Measurements from ENCODE around the gene TLCD1.

The TLCD1 gene

DNA sequence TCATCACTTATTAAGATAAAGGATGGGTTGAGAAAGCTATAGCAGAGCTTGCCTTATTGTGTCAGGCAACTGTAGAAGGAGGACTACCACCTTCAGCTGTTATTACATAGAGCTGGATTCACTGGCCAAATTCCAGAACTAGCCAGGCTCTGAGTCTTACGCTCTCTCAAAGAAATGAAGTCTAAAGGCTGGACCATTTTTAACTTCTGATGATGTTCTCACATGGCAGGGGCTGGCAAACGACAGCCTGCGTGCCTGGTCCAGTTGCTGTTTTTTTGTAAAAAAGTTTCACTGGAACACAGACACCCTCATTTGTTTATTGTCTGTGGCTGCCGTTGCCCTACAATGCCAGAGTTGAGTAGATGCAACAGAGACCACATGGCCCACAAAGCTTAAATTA is 39.0 kb upstream of the TLCD1 start:
- H3K36me3 ChIP-seq (ENCODE audit: low read length), result no peaks in the 10 kb centered on the region

DNA sequence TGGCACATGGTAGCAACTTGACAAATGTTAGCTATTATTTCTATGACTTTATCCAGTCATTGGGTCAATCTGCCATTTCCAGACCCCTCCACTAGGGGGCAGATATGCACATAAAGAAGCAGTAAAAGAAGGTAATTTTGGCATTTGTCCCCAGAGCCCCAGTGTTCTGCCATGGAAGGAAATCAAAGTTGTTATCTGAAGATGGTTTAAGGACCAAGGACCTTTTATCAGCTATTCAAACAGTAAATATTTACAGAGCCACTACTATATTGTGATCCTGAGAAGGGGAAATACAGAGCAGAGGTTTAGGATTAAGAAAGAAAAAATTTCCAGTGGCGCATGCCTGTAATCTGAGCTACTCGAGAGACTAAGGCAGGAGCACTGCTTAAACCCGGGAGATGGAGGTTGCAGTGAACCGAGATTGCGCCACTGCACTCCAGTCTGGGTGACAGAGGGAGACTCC is 37.8 kb upstream of the TLCD1 start:
- H3K27ac ChIP-seq (ENCODE audit: low read depth, low read length), result no peak overlapping the region
- no peak overlapping the region for H2AFZ ChIP-seq (ENCODE audit: low read depth, low read length, severe bottlenecking)
- no peak overlapping the region for H3K9ac ChIP-seq (ENCODE audit: low read length)
- peaks cover 11% of the 10 kb centered on the region; the same call in 1 of the 2 replicates for H3K79me2 ChIP-seq (ENCODE audit: insufficient read depth, low read length)
- TF ChIP-seq EZH2phosphoT487 (conservative IDR thresholded peaks at IDR 0.05; ENCODE audit: low read length), result no peak
- TF ChIP-seq, protein P1, sequence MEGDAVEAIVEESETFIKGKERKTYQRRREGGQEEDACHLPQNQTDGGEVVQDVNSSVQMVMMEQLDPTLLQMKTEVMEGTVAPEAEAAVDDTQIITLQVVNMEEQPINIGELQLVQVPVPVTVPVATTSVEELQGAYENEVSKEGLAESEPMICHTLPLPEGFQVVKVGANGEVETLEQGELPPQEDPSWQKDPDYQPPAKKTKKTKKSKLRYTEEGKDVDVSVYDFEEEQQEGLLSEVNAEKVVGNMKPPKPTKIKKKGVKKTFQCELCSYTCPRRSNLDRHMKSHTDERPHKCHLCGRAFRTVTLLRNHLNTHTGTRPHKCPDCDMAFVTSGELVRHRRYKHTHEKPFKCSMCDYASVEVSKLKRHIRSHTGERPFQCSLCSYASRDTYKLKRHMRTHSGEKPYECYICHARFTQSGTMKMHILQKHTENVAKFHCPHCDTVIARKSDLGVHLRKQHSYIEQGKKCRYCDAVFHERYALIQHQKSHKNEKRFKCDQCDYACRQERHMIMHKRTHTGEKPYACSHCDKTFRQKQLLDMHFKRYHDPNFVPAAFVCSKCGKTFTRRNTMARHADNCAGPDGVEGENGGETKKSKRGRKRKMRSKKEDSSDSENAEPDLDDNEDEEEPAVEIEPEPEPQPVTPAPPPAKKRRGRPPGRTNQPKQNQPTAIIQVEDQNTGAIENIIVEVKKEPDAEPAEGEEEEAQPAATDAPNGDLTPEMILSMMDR (IDR thresholded peaks at IDR 0.05; ENCODE audit: insufficient read depth, low read length, poor library complexity, severe bottlenecking), result peak; percentile 96
- H3K4me3 ChIP-seq (ENCODE audit: insufficient read depth, low read length, poor library complexity, severe bottlenecking), result no peak overlapping the region
- H3K9me3 ChIP-seq (ENCODE audit: insufficient read depth, low read length), result no peaks in the 10 kb centered on the region
- no peak overlapping the region for H3K4me2 ChIP-seq (ENCODE audit: low read depth, low read length, poor library complexity, severe bottlenecking)
- H3F3A ChIP-seq (ENCODE audit: insufficient read depth), result 0 out of 2 replicates have a peak, but pooled peaks cover 12% of the 10 kb centered on the region
- H4K20me1 ChIP-seq (ENCODE audit: low read depth, low read length), result no peaks in the 10 kb centered on the region
- H3K27me3 ChIP-seq (ENCODE audit: low read length), result no peaks in the 10 kb centered on the region
- H3K9me2 ChIP-seq (replicated peaks; ENCODE audit: insufficient read depth, low read length), result no peaks in the 10 kb centered on the region
- H3K36me3 ChIP-seq (ENCODE audit: low read length), result no peaks in the 10 kb centered on the region

More for the DNA sequence above, 39.0 kb upstream of the TLCD1 start:
- H3K79me2 ChIP-seq (ENCODE audit: insufficient read depth, low read length), result peaks cover 15% of the 10 kb centered on the region; the same call in 1 of the 2 replicates
- H3K27ac ChIP-seq (ENCODE audit: low read depth, low read length), result no peak overlapping the region
- H3K9ac ChIP-seq (ENCODE audit: low read length), result no peak overlapping the region
- no peaks in the 10 kb centered on the region for H3K27me3 ChIP-seq (ENCODE audit: low read length)
- 0 out of 2 replicates have a peak, but pooled peaks cover 12% of the 10 kb centered on the region for H3F3A ChIP-seq (ENCODE audit: insufficient read depth)
- H3K9me3 ChIP-seq (ENCODE audit: insufficient read depth, low read length), result no peaks in the 10 kb centered on the region
- H4K20me1 ChIP-seq (ENCODE audit: low read depth, low read length), result no peaks in the 10 kb centered on the region
- H3K9me2 ChIP-seq (replicated peaks; ENCODE audit: insufficient read depth, low read length), result no peaks in the 10 kb centered on the region
- no peak overlapping the region for H3K4me2 ChIP-seq (ENCODE audit: low read depth, low read length, poor library complexity, severe bottlenecking)
- TF ChIP-seq EZH2phosphoT487 (conservative IDR thresholded peaks at IDR 0.05; ENCODE audit: low read length), result no peak
- TF ChIP-seq, protein P1 (IDR thresholded peaks at IDR 0.05; ENCODE audit: insufficient read depth, low read length, poor library complexity, severe bottlenecking), result no peak
- no peak overlapping the region for H2AFZ ChIP-seq (ENCODE audit: low read depth, low read length, severe bottlenecking)
- no peak overlapping the region for H3K4me3 ChIP-seq (ENCODE audit: insufficient read depth, low read length, poor library complexity, severe bottlenecking)

DNA sequence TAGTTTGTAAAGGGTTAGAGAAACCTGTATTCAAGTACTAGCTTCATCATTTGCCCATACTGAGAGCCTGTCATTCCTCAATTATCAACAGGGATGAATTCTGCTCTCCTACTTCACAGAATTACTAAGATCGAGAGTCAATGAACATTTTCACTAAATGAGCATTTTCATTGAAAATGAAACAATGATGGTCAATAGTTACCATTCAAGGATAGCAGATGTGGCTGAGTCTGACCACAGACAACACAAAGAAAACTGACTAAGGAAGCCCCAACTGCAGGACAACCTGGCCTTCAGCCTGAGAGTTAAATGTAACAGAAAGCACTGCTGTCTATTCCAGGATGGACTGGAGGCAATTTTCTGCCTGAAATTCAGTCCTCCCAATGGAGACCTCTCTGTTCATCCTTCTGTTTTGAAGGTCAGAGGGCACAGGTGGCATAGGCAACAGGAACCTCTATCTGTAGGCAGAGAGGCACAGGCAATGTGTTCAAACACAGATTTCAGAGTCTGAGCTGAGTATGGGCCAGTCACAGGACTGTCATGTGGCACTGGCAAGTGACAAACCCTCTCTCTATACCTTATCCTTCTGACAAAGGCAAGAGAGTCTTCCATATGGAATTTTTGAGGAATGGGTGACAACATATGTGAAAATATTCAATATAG is 37.2 kb upstream of the TLCD1 start:
- Histone ChIP-seq H3K9me2 (replicated peaks; ENCODE audit: insufficient read depth, low read length) (no peaks in the 10 kb centered on the region), H3K9me3 (ENCODE audit: insufficient read depth, low read length) (no peaks in the 10 kb centered on the region), H3K4me2 (ENCODE audit: low read depth, low read length, poor library complexity, severe bottlenecking) (no peak overlapping the region), H2AFZ (ENCODE audit: low read depth, low read length, severe bottlenecking) (no peak overlapping the region), H3F3A (ENCODE audit: insufficient read depth) (0 out of 2 replicates have a peak, but pooled peaks cover 12% of the 10 kb centered on the region), H3K9ac (ENCODE audit: low read length) (no peak overlapping the region), H3K27me3 (ENCODE audit: low read length) (no peaks in the 10 kb centered on the region), H3K79me2 (ENCODE audit: insufficient read depth, low read length) (peaks cover 11% of the 10 kb centered on the region; the same call in 1 of the 2 replicates), H3K4me3 (ENCODE audit: insufficient read depth, low read length, poor library complexity, severe bottlenecking) (no peak overlapping the region), H3K27ac (ENCODE audit: low read depth, low read length) (no peak overlapping the region), H4K20me1 (ENCODE audit: low read depth, low read length) (no peaks in the 10 kb centered on the region), H3K36me3 (ENCODE audit: low read length) (no peaks in the 10 kb centered on the region)
- no peak for TF ChIP-seq EZH2phosphoT487 (conservative IDR thresholded peaks at IDR 0.05; ENCODE audit: low read length)
- TF ChIP-seq, protein P1 (IDR thresholded peaks at IDR 0.05; ENCODE audit: insufficient read depth, low read length, poor library complexity, severe bottlenecking), result no peak
